ENCODE measurements around the gene INO80.

- no peak for TF ChIP-seq CTCF (IDR thresholded peaks at IDR 0.05)
- TF ChIP-seq POLR2A (IDR thresholded peaks at IDR 0.05) = no peak
- no peak for TF ChIP-seq POLR2AphosphoS5 (IDR thresholded peaks at IDR 0.05)
Observed at GRCh38 chr15:40959331-40960141, 156.5 kb downstream of the INO80 start.

All from breast epithelium (tissue), 3 donors.